Thyroid gland (tissue), 4 donors: ENCODE data around the gene ADAMTS2. TPM values are rescaled to one million over a fixed set of nuclear protein-coding genes. Genes with fewer than 3 reads are reported as not detected.
"Not testable (repeated sequence)": the region's sequence is repeated elsewhere in the genome, so short reads cannot be mapped to it uniquely, and the experiment has no call there.

Experiments
- DNase-seq, 2 donors: peaks; one replicate each; pipeline ENCODE4 v3.0.0-alpha.2; 2019
- H3K27ac ChIP-seq, 3 donors: fragments of 200-600 bp; sonication (generic); 1 replicate in 2 of 3; 2 replicates in 1 of 3; pipeline ENCODE4 v1.5.1; 2016 to 2019; ENCODE audit warnings: mild to moderate bottlenecking in 1 of 3, moderate library complexity in 1 of 3
- H3K27me3 ChIP-seq: fragments of 200-600 bp; sonication (generic); one replicate; pipeline ENCODE4 v1.5.1; 2019
- H3K36me3 ChIP-seq, 2 donors: fragments of 200-600 bp; sonication (generic); one replicate each; pipeline ENCODE4 v1.5.1; 2016 to 2019
- H3K4me1 ChIP-seq, 2 donors: fragments of 200-600 bp; sonication (generic); one replicate each; pipeline ENCODE4 v1.5.1; 2017 to 2019
- H3K4me3 ChIP-seq, 3 donors: fragments of 200-600 bp; sonication (generic); replicated peaks in 1 of 3; 1 replicate in 2 of 3; 2 replicates in 1 of 3; pipeline ENCODE4 v1.5.1; 2016; ENCODE audit warnings: mild to moderate bottlenecking in 1 of 3
- H3K9me3 ChIP-seq: fragments of 200-600 bp; sonication (generic); one replicate; pipeline ENCODE4 v1.5.1; 2017
- CTCF ChIP-seq, 6 experiments: fragments of 200-600 bp in 3 of 6; fragments of 450-650 bp in 3 of 6; sonication (generic) in 3 of 6; IDR thresholded peaks; one replicate each; pipeline ENCODE4 v1.5.1; 2016 to 2019; ENCODE audit warnings: antibody characterized with exemption in 6 of 6, mild to moderate bottlenecking in 2 of 6, inconsistent platforms in 1 of 6, moderate library complexity in 1 of 6
- POLR2A ChIP-seq, 2 donors: fragments of 450-650 bp; IDR thresholded peaks; one replicate each; pipeline ENCODE4 v1.6.1; 2017; ENCODE audit warnings: antibody characterized with exemption in 2 of 2, mild to moderate bottlenecking in 2 of 2, moderate library complexity in 1 of 2
- WGBS, 2 donors: methylation state at CpG; one replicate each; pipeline ENCODE4 v1.1.5; 2017; 5-methylcytosine and 5-hydroxymethylcytosine counted together
- intact Hi-C: fragments of 100-400 bp; cut with DNase I; formaldehyde crosslinking; loops from one replicate; pipeline ENCODE4 v1.15.1; 2023
- total RNA-seq, 4 donors: library from RNA; depleted of rRNA; stranded (reverse); fragments of >200 nt; gene quantifications; one replicate each; pipeline ENCODE4 v1.2.3, GENCODE V29; 2016

ADAMTS2 gene
- total RNA-seq, 4 donors from 2014 or later: 3.5 to 16.2 (median 7.3) TPM

DNA sequence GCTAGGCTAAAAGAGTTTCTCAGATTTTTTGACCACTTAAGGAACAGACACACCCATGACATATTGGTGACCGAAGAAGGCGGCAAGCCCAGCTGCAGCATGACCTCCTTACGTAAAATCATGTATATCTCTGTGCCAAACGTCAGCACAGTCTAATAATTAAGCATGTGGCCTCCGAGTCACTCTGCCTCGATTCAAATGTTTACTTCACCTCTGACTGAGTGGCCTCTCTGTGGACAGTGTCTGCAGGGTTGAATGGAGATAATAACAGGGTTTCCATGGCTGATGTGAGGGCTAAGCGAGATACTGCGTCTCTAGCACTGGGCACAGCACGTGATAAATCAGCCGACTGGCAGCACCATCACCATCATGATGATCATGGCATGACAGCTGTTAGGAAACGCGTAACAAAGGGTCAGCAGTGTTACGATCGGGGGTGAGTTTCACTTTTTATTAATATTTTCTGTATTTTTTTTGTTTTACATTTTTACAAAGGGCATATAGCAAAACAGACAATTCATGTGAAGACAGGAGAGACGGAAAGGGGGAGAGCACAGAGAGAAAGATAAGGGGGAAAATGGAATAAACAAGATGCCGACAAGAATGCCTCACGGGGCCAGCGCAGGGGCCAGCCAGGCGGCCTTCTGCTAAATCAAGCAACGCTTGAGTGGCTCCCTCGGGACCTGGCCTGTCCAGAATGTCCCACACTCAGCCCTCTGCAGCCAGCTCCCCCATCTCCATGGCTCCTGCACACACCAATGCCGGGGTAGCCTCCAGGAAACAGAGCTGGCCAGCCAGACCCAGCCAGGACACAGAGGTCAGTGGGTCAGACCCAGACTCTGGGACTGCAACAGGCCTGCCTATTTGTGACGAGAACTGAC is 60.3 kb downstream of the ADAMTS2 start:
- intact Hi-C loops: no loop called here
- Histone ChIP-seq H3K4me1 (no peaks in the 10 kb centered on the region), H3K27me3 (no peaks in the 10 kb centered on the region), H3K9me3 (no peaks in the 10 kb centered on the region), H3K27ac (peak overlapping the region in 1 of 3 donors; percentile 3), H3K4me3 (no peak overlapping the region), H3K36me3 (no peaks in the 10 kb centered on the region)
- WGBS, 2 donors: 50 to 53% methylated on average over 23 of the region's 23 CpGs
- DNase-seq: peak; percentile 34 to 43
- no peak for TF ChIP-seq POLR2A (IDR thresholded peaks at IDR 0.05)
- TF ChIP-seq CTCF (IDR thresholded peaks at IDR 0.05): no peak

- H3K4me3 ChIP-seq, intact Hi-C loops, H3K9me3 ChIP-seq, H3K27ac ChIP-seq, DNase-seq, H3K36me3 ChIP-seq, H3K27me3 ChIP-seq, H3K4me1 ChIP-seq: not testable (repeated sequence)
- WGBS, 2 donors: 90 to 91% methylated on average over 10 of the region's 10 CpGs
These were observed 61.4 kb downstream of the ADAMTS2 start for GRCh38 chr5:179283908-179284307.

DNA sequence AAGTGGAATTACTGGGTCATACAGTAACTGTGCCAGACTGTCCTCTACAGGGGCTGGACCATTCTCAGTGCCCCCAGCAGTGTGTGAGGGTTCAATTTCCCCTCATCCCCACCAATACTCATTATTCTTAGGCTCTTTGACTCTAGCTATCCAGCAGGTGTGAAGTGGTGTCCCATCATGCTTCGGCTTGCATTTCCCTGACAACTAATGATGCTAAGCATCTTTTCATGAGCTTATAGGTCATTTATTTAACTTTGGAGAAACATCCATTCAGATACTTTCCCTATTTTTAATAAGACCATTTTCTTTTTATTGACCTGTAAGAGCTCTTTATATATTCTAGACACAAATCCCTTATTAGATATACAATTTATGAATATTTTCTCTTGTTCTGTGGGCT is 63.6 kb downstream of the ADAMTS2 start:
- WGBS, 2 donors: 93 to 100% methylated on average over 1 of the region's 1 CpG

DNA sequence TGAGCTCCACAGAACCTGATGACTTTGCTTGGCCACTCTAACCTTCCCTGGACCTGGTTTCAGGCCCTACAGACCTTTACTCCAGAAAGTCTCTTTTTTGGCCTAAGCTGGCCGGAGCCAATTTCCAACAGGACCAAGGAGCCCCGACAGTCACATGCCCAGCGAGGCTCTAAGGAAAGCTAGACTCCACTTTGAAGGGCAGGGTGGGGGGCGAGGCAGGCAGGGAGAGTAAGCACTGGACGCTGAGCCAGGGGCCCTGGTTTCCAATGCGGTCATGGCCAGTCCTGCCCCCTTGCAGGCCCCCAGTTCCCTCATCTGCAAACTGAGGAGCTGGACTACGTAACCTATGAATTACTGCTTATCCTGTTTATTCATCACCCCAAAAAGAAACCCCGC is 65.2 kb downstream of the ADAMTS2 start:
- Histone ChIP-seq H3K9me3 (no peaks in the 10 kb centered on the region), H3K4me1 (peaks cover 0 to 14% of the 10 kb centered on the region in 2 donors), H3K27ac (no peak overlapping the region), H3K36me3 (no peaks in the 10 kb centered on the region), H3K4me3 (no peak overlapping the region), H3K27me3 (no peaks in the 10 kb centered on the region)
- no peak for DNase-seq
- intact Hi-C loops: no loop called here
- TF ChIP-seq POLR2A (IDR thresholded peaks at IDR 0.05) (no peak), CTCF (IDR thresholded peaks at IDR 0.05) (no peak)
- 95 to 97% methylated on average over 8 of the region's 8 CpGs for WGBS, 2 donors

More for the DNA sequence above, 63.6 kb downstream of the ADAMTS2 start:
- no peak overlapping the region for H3K27ac ChIP-seq
- H3K4me1 ChIP-seq: peaks cover 0 to 2% of the 10 kb centered on the region in 2 donors
- DNase-seq: no peak
- intact Hi-C loops: no loop called here
- no peaks in the 10 kb centered on the region for H3K27me3 ChIP-seq
- no peaks in the 10 kb centered on the region for H3K36me3 ChIP-seq
- H3K4me3 ChIP-seq: no peak overlapping the region
- TF ChIP-seq CTCF (IDR thresholded peaks at IDR 0.05) (no peak), POLR2A (IDR thresholded peaks at IDR 0.05) (no peak)
- no peaks in the 10 kb centered on the region for H3K9me3 ChIP-seq

- DNase-seq: no peak
- intact Hi-C loops: no loop called here
- Histone ChIP-seq H3K36me3 (no peaks in the 10 kb centered on the region), H3K27me3 (no peaks in the 10 kb centered on the region), H3K4me1 (peaks cover 0 to 19% of the 10 kb centered on the region in 2 donors), H3K4me3 (no peak overlapping the region), H3K9me3 (no peaks in the 10 kb centered on the region), H3K27ac (no peak overlapping the region)
- no peak for TF ChIP-seq POLR2A (IDR thresholded peaks at IDR 0.05)
- no peak for TF ChIP-seq CTCF (IDR thresholded peaks at IDR 0.05)
- 76 to 85% methylated on average over 14 of the region's 14 CpGs for WGBS, 2 donors
These were observed 65.7 kb downstream of the ADAMTS2 start for GRCh38 chr5:179279347-179280094.
